T-helper 1 cell (primary cell): ENCODE data around the gene CCNYL1.

Experiments
- DNase-seq, 5 donors: peaks; one replicate each; pipeline ENCODE4 v3.0.0-alpha.2; 2012 to 2020

The CCNYL1 gene

GRCh38 chr2:207766697-207767460, 55.4 kb downstream of the CCNYL1 start:
- DNase-seq: no peak

DNA sequence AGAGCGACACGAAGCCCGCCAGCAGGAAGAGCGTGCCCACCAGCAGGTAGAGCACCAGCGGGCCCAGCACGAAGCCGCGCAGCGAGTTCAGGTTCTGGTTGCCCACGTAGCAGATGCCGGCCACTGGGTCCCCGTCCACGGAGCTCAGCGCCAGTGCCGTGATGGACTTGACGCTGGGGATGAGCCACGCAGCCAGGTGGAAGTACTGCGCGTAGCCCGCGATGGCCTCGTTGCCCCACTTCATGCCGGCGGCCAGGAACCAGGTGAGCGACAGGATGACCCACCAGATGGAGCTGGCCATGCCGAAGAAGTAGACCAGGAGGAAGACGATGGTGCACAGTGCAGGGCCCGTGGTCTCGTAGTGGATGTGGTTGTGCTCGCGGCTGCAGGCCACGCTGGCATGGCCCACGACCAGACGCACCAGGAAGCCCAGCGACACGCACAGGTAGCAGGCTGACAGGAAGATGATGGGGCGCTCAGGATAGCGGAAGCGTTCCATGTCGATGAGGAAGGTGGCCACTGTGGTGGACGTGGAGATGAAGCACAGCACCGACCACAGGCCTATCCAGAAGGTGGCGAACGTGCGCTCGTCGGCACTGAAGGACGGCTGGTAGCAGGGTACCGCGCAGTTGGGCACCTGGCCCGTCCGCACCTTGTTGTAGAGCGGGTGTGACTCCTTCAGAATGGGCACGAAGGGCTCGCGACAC, 56.2 kb downstream of the CCNYL1 start:
- peak in 1 of 5 donors; percentile 4 for DNase-seq

DNA sequence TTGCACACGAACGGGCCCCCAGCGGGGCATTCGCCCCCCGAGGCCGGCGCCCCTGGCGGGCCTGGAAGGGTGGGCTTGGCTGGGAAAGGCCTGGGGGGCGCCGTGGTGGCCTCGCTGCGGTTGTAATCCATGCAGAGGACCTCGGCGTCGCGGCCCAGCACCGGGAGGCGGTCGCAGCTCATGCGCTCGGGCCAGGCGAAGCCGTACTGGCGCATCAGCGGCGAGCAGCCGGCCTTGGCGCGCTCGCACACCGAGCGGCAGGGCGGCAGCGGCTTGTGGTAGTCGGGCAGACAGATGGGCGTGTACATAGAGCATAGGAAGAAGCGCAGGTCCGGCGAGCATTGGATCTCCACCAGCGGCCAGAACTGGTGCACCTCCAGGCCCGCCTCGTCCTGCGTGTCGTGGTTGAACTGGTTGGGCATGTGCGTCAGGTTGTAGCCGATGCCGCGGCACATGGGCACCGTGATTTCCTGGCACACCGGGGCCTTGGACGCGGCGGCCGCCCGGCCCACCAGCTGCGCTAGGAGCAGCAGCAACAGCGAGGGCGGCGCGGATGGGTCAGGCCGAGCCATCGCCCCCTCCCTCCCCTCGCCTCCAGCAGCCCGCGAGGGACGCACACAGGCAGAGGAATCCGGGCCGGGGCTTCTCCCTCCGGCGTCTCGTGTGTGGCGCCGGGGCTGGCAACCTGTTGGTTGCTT, 56.9 kb downstream of the CCNYL1 start:
- peak in 2 of 5 donors; percentile 18 to 23 for DNase-seq

- DNase-seq: peak in 1 of 5 donors; percentile 24
These were observed 57.6 kb downstream of the CCNYL1 start for GRCh38 chr2:207768866-207769596.

DNA sequence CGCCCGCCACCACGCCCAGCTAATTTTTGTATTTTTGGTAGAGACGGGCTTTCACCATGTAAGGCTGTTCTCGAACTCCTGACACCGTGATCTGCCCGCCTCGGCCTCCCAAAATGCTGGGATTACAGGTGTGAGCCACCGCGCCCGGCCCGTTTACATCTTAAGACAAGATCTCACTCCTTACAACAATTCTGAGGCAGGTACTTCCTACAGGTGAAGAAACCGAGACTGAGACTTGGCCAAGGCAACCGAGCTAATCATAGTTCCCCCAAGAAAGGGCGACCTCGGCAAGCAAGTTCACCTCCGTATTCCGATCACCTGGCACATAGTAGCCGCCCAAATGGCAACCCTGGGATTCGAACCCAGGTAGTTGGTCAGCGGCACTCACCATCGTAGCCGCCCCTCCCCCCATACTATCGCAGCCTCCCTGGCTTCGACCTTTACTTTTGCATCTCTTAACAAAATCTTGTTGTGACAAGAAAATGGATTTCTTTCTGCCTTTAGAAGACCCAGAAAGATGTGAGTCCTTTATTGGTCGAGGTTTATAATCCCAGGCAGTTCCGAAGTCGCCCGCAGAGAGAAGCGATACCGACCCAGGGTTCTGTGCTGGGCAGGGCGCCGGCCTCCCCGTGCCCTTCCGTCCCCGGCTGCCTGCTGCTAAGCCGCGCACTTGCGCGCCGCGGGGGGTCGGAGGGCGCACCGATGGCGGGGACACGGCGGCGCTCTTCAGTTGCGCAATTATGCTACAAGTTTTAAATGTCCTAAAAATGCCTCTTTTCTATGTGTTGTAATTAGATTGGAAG, 59.4 kb downstream of the CCNYL1 start:
- no peak for DNase-seq

GRCh38 chr2:207771421-207771820, 60.0 kb downstream of the CCNYL1 start:
- no peak for DNase-seq

GRCh38 chr2:207772081-207772843, 60.8 kb downstream of the CCNYL1 start:
- peak in 1 of 5 donors; percentile 35 for DNase-seq

DNA sequence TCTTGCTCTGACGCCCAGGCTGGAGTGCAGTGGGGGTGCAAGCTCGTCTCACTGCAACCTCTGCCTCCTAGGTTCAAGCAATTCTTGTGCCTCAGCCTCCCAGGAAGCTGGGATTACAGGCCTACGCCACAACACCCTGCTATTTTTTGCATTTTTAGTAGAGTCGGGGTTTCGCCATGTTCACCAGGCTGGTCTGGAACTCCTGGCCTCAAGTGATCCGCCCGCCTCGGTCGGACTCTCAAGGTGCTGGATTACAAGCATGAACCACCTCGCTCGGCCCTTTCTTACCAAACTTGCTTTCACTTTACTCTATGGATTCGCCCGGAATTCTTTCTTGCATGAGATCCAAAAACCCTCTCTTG, 61.4 kb downstream of the CCNYL1 start:
- DNase-seq: no peak

DNA sequence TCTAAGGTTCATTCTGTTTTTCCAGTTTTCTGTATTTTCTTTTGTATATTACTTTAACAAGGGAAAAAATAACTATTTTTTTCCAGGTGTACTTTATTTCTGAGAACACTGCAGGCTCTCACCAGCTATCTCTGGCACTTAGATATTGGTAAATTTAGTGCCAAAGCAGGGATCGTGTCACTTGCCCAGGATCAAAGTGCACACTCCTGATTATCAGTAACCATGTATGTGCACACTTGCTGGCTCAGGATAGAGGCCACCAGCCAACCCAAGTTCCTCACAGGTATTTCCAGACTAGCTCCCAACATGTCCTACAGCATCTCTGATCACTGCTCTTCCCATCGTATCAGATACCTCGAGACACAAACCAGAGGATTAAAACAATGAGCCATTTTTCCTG, 64.0 kb downstream of the CCNYL1 start:
- no peak for DNase-seq

GRCh38 chr2:207777124-207777523, 65.7 kb downstream of the CCNYL1 start:
- no peak for DNase-seq

GRCh38 chr2:207778298-207778882, 67.0 kb downstream of the CCNYL1 start:
- DNase-seq: no peak

- no peak for DNase-seq
These were observed 68.1 kb downstream of the CCNYL1 start for GRCh38 chr2:207779523-207779922.

GRCh38 chr2:207782238-207783030, 71.0 kb downstream of the CCNYL1 start:
- DNase-seq: no peak

- no peak for DNase-seq
These were observed 72.1 kb downstream of the CCNYL1 start for GRCh38 chr2:207783514-207783913.

DNA sequence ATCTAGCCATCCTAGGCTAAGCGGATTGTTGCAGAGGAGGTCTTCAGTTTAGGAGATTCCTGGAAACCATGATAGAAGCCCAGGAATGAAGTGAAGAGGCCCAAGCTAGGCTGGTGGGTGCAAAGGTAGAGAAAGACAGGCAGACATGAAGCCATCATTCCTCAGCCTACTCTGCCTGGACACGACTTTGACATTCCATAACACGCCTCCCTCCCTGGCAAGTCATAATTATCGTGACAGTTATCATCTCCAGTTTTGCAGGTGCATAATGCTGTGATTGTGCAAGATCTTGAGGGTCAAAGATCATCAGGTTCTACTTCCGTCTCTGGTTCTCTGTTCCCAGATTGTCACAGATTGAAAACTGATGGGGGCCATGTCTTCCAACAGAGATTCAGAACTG, 73.5 kb downstream of the CCNYL1 start:
- DNase-seq: no peak

- DNase-seq: no peak
These were observed 75.6 kb downstream of the CCNYL1 start for GRCh38 chr2:207787017-207787416.

DNA sequence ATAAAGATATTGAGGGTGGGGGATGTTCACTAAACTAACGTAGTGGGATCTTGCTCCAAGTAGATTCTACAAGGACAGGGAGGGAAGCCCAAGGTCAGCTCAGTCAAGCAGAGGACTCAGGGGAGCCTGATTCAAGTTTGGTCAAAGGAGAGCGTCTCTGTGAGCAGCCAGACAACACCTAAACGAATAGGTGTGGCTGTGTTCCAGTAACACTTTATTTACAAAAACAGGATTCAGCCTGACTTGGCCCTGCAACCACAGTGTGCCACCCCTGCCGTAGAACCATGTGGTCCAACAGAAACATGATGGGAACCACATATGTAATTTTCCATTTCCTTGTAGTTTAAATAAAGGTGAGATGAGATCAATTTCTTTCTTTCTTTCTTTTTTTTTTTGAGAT, 76.4 kb downstream of the CCNYL1 start:
- DNase-seq: no peak

DNA sequence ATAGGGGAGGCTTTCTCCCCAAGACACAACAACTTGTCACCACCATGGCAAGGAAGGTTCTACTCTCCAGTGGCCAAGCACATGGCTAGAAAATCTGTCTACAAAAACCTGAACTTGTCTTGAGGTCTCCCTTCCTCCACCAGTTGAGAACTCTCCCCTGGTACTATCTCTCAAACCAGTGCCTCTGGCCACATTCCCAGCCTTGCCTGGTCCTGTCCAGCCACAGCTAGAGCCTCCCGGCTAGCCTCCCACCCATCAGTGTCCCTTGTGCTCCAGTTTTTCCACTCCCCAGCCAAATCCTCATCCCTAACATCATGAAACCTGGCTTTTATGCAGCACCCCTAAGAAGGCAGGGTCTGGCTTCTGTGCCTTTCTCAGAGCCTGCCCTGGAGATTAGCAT, 79.5 kb downstream of the CCNYL1 start:
- DNase-seq: no peak

- DNase-seq: no peak
These were observed 80.3 kb downstream of the CCNYL1 start for GRCh38 chr2:207791579-207792243.
